Endodermal cell (in vitro differentiated cells): Measurements from ENCODE around the gene SRD5A1. TPM values are rescaled to one million over a fixed set of nuclear protein-coding genes. Genes with fewer than 3 reads are reported as not detected.

Source experiments
- DNase-seq: peaks from one replicate; pipeline ENCODE4 v3.0.0-alpha.2; 2017
- H3K27ac ChIP-seq: 2 replicates; pipeline ENCODE4 v1.5.1; 2013; ENCODE audit warnings: mild to moderate bottlenecking, low read depth, low read length, moderate library complexity
- H3K27me3 ChIP-seq: 2 replicates; pipeline ENCODE4 v1.6.1; 2013; ENCODE audit warnings: mild to moderate bottlenecking, low read length, moderate library complexity; ENCODE audit not compliant: insufficient read depth, control insufficient read depth, poor library complexity, severe bottlenecking
- H3K36me3 ChIP-seq: 2 replicates; pipeline ENCODE4 v1.7.0; 2013; ENCODE audit warnings: mild to moderate bottlenecking, low read length, moderate library complexity; ENCODE audit not compliant: control insufficient read depth, insufficient read depth
- H3K4me1 ChIP-seq: one replicate; pipeline ENCODE4 v1.7.0; 2013; ENCODE audit warnings: low read length; ENCODE audit not compliant: control insufficient read depth, insufficient read depth
- H3K4me3 ChIP-seq: 2 replicates; pipeline ENCODE4 v1.5.1; 2013; ENCODE audit warnings: mild to moderate bottlenecking, low read length, moderate library complexity
- H3K9ac ChIP-seq: 2 replicates; pipeline ENCODE4 v1.6.1; 2013; ENCODE audit warnings: mild to moderate bottlenecking, low read length, moderate library complexity; ENCODE audit not compliant: poor library complexity, severe bottlenecking; ENCODE audit errors: extremely low read depth
- H3K9me3 ChIP-seq: 2 replicates; pipeline ENCODE4 v1.6.1; 2013; ENCODE audit warnings: mild to moderate bottlenecking, low read length, moderate library complexity; ENCODE audit not compliant: control insufficient read depth
- H3K27ac Mint-ChIP-seq: 2 replicates; pipeline ENCODE4 v1.8.0; 2020; ENCODE audit warnings: mixed read lengths
- H3K27me3 Mint-ChIP-seq: 2 replicates; pipeline ENCODE4 v1.8.0; 2021; ENCODE audit warnings: mild to moderate bottlenecking, mixed read lengths; ENCODE audit not compliant: insufficient read depth
- H3K36me3 Mint-ChIP-seq: 2 replicates; pipeline ENCODE4 v1.8.0; 2020; ENCODE audit warnings: low read depth, mixed read lengths
- H3K4me1 Mint-ChIP-seq: 2 replicates; pipeline ENCODE4 v1.8.0; 2020; ENCODE audit warnings: mixed read lengths
- H3K4me3 Mint-ChIP-seq: 2 replicates; pipeline ENCODE4 v1.8.0; 2020; ENCODE audit warnings: mild to moderate bottlenecking, moderate library complexity, mixed read lengths
- H3K9me3 Mint-ChIP-seq: 2 replicates; pipeline ENCODE4 v1.8.0; 2020; ENCODE audit warnings: mild to moderate bottlenecking, mixed read lengths
- CTCF ChIP-seq: fragments of 200-600 bp; sonication (generic); conservative IDR thresholded peaks from 2 replicates; pipeline ENCODE4 v1.5.0; 2021; ENCODE audit warnings: antibody characterized with exemption, mild to moderate bottlenecking
- WGBS, 2 experiments: methylation state at CpG; one replicate each; pipeline versions ENCODE4 v1.1.5 to v1.1.7; 2013; ENCODE audit warnings: missing lambda C conversion rate in 2 of 2, mixed read lengths in 1 of 2; ENCODE audit not compliant: insufficient coverage in 1 of 2, insufficient read length in 1 of 2; 5-methylcytosine and 5-hydroxymethylcytosine counted together
- total RNA-seq, 2 donors: library from RNA; stranded (reverse); fragmentation: NEBNext Ultra II Directional in 1 of 2; extraction: Animal tissue kit (Norgen Biotek cat#: 25700) in 1 of 2; gene quantifications; 2 replicates in 1 of 2; 3 replicates in 1 of 2; pipeline ENCODE4 v1.2.1, GENCODE V29; 2021

Gene SRD5A1
- total RNA-seq, 2 donors from 2014 or later = 15.0 to 16.2 TPM

- Histone ChIP-seq H3K27ac (no peak overlapping the region), H3K36me3 (no peaks in the 10 kb centered on the region), H3K9me3 (no peaks in the 10 kb centered on the region), H3K27me3 (no peaks in the 10 kb centered on the region), H3K4me3 (no peak overlapping the region), H3K4me1 (peaks cover 7% of the 10 kb centered on the region), H3K9ac (no peak overlapping the region)
- Mint-ChIP-seq H3K36me3 (no peaks in the 10 kb centered on the region), H3K4me1 (peaks cover 24% of the 10 kb centered on the region), H3K27ac (no peak overlapping the region), H3K27me3 (peaks cover 18% of the 10 kb centered on the region), H3K4me3 (no peak overlapping the region), H3K9me3 (no peaks in the 10 kb centered on the region)
- WGBS, 2 experiments = 76 to 95% methylated on average over 5 to 6 of the region's 6 CpGs
- no peak for TF ChIP-seq CTCF
- no peak for DNase-seq
Measured at GRCh38 chr5:6637590-6637989, 4.3 kb downstream of the SRD5A1 start.

- 92 to 96% methylated on average over 4 of the region's 4 CpGs for WGBS, 2 experiments
- Histone ChIP-seq H3K27me3 (no peaks in the 10 kb centered on the region), H3K9ac (no peak overlapping the region), H3K27ac (no peak overlapping the region), H3K4me3 (no peak overlapping the region), H3K9me3 (no peaks in the 10 kb centered on the region), H3K4me1 (peaks cover 7% of the 10 kb centered on the region), H3K36me3 (no peaks in the 10 kb centered on the region)
- Mint-ChIP-seq H3K36me3 (peaks cover 2% of the 10 kb centered on the region), H3K27me3 (peaks cover 18% of the 10 kb centered on the region), H3K9me3 (no peaks in the 10 kb centered on the region), H3K4me1 (peaks cover 28% of the 10 kb centered on the region), H3K27ac (no peak overlapping the region), H3K4me3 (no peak overlapping the region)
- no peak for TF ChIP-seq CTCF
- no peak for DNase-seq
Measured at GRCh38 chr5:6638236-6638635, 5.0 kb downstream of the SRD5A1 start.

GRCh38 chr5:6642655-6643054 lies 9.4 kb downstream of the SRD5A1 start:
- Histone ChIP-seq H3K9ac (no peak overlapping the region), H3K36me3 (peaks cover 5% of the 10 kb centered on the region), H3K27me3 (no peaks in the 10 kb centered on the region), H3K27ac (no peak overlapping the region), H3K9me3 (no peaks in the 10 kb centered on the region), H3K4me3 (no peak overlapping the region), H3K4me1 (no peaks in the 10 kb centered on the region)
- H3K4me1 Mint-ChIP-seq = peaks cover 13% of the 10 kb centered on the region
- no peak for DNase-seq
- H3K9me3 Mint-ChIP-seq = no peaks in the 10 kb centered on the region
- H3K4me3 Mint-ChIP-seq = no peak overlapping the region
- no peak for TF ChIP-seq CTCF
- H3K36me3 Mint-ChIP-seq = peaks cover 17% of the 10 kb centered on the region
- H3K27ac Mint-ChIP-seq = no peak overlapping the region
- WGBS, 2 experiments = 73% methylated on average over 1 of the region's 1 CpG; no CpG with 5 or more reads in 1 of the 2 experiments
- peaks cover 3% of the 10 kb centered on the region for H3K27me3 Mint-ChIP-seq
